A549 (cell line): ENCODE measurements around the gene ZNF574. TPM values are rescaled to one million over a fixed set of nuclear protein-coding genes. Genes with fewer than 3 reads are reported as not detected.
A peak's percentile ranks its signal among the peaks of the same experiment; 100 is the strongest.

Experiments
- ATAC-seq, 2 experiments: fragments of 200-7000 bp in 1 of 2; fragments of >200 bp in 1 of 2; cut with Nextera tagmentation in 1 of 2; cut with Tn5 transposase in 1 of 2; 3 replicates each; pipeline versions ENCODE4 v1.8.0 to v1.9.1; 2018 to 2020; ENCODE audit warnings: mild to moderate bottlenecking in 1 of 2, moderate library complexity in 1 of 2
- CTCF ChIA-PET: fragments of 300-600 bp; sonication (Branson Sonifier 250); formaldehyde crosslinking; extraction: SDS; loops from one replicate; lab custom pipeline; 2021; ENCODE audit warnings: antibody characterized with exemption, inconsistent platforms; lab: Yijun Ruan, JAX
- POLR2A ChIA-PET: fragments of 350-600 bp; formaldehyde crosslinking; extraction: SDS; loops from one replicate; lab custom pipeline; 2021; ENCODE audit warnings: antibody characterized with exemption, inconsistent platforms; lab: Yijun Ruan, JAX
- DNase-seq, 2 experiments: peaks; one replicate each; pipeline versions ENCODE4 v3.0.0 to v3.0.0-alpha.2; 2011 to 2016; ENCODE audit warnings: low read depth in 1 of 2, low spot score in 1 of 2
- FAIRE-seq: peaks from 2 replicates; lab custom pipeline; 2011; peaks lifted over from hg19 to GRCh38; lab: Jason Lieb, UNC
- H3K27ac ChIP-seq, 2 experiments: fragments of >200 bp; sonication (Bioruptor Twin); formaldehyde crosslinking; 3 replicates each; pipeline ENCODE4 v1.5.1; 2016 to 2017
- H3K4me1 ChIP-seq: fragments of >200 bp; sonication (Bioruptor Twin); formaldehyde crosslinking; 3 replicates; pipeline ENCODE4 v1.6.1; 2016
- H3K4me2 ChIP-seq: fragments of >200 bp; sonication (Bioruptor Twin); formaldehyde crosslinking; 3 replicates; pipeline ENCODE4 v1.6.1; 2016
- H3K4me3 ChIP-seq: fragments of >200 bp; sonication (Bioruptor Twin); formaldehyde crosslinking; 3 replicates; pipeline ENCODE4 v1.5.1; 2016
- H3K9me3 ChIP-seq: fragments of >200 bp; sonication (Bioruptor Twin); formaldehyde crosslinking; 3 replicates; pipeline ENCODE4 v1.6.1; 2016
- BHLHE40 ChIP-seq: IDR thresholded peaks from 2 replicates; pipeline ENCODE4 v1.6.1; 2012; ENCODE audit warnings: low read depth, low read length, inconsistent platforms
- CTCF ChIP-seq: fragments of >200 bp; sonication (Bioruptor Twin); formaldehyde crosslinking; IDR thresholded peaks from 3 replicates; pipeline ENCODE4 v1.5.1; 2016
- EHF ChIP-seq: fragments of 250-450 bp; sonication (Bioruptor Pico); IDR thresholded peaks from 2 replicates; pipeline ENCODE4 v1.5.0; 2020; ENCODE audit warnings: mild to moderate bottlenecking
- FOSB ChIP-seq: fragments of 250-450 bp; sonication (Bioruptor Pico); IDR thresholded peaks from 2 replicates; pipeline ENCODE4 v1.5.0; 2020; ENCODE audit warnings: mild to moderate bottlenecking, moderate library complexity
- FOSL2 ChIP-seq, 2 experiments: fragments of 450-650 bp in 1 of 2; fragments of >200 bp in 1 of 2; sonication (Bioruptor Twin) in 1 of 2; formaldehyde crosslinking; IDR thresholded peaks; 2 replicates each; pipeline versions ENCODE4 v1.5.0 to v1.6.1; 2016 to 2020; ENCODE audit warnings: mild to moderate bottlenecking in 1 of 2, moderate library complexity in 1 of 2
- FOXS1 ChIP-seq: fragments of 250-450 bp; sonication (Bioruptor Pico); IDR thresholded peaks from 2 replicates; pipeline ENCODE4 v1.5.0; 2020; ENCODE audit warnings: mild to moderate bottlenecking, moderate library complexity
- HDAC2 ChIP-seq: fragments of 200-600 bp; sonication (generic); IDR thresholded peaks from 2 replicates; pipeline ENCODE4 v1.6.1; 2016
- HMGXB4 ChIP-seq: fragments of 250-450 bp; sonication (Bioruptor Pico); IDR thresholded peaks from 2 replicates; pipeline ENCODE4 v1.5.0; 2021; ENCODE audit warnings: mild to moderate bottlenecking, moderate library complexity, borderline replicate concordance
- HOXA7 ChIP-seq: fragments of 250-450 bp; sonication (Bioruptor Pico); IDR thresholded peaks from 2 replicates; pipeline ENCODE4 v1.5.0; 2020; ENCODE audit warnings: mild to moderate bottlenecking, moderate library complexity
- HOXB13 ChIP-seq: fragments of 250-450 bp; sonication (Bioruptor Pico); IDR thresholded peaks from 2 replicates; pipeline ENCODE4 v1.5.0; 2020; ENCODE audit warnings: low read depth, mild to moderate bottlenecking, moderate library complexity
- HOXB5 ChIP-seq: fragments of 250-450 bp; sonication (Bioruptor Pico); IDR thresholded peaks from 2 replicates; pipeline ENCODE4 v1.5.0; 2020; ENCODE audit warnings: mild to moderate bottlenecking, moderate library complexity
- KDM1A ChIP-seq: fragments of 200-600 bp; sonication (generic); IDR thresholded peaks from 2 replicates; pipeline ENCODE4 v1.6.1; 2016; ENCODE audit warnings: low read depth, mild to moderate bottlenecking
- NFE2L2 ChIP-seq: fragments of 150-350 bp; conservative IDR thresholded peaks from 2 replicates; pipeline ENCODE4 v1.6.1; 2014; ENCODE audit warnings: low read length
- NR3C1 ChIP-seq: fragments of >200 bp; sonication (Bioruptor Twin); formaldehyde crosslinking; IDR thresholded peaks from 3 replicates; pipeline ENCODE4 v1.6.1; 2017
- PBX3 ChIP-seq: IDR thresholded peaks from 2 replicates; pipeline ENCODE4 v1.6.1; 2012
- POLR2AphosphoS2 ChIP-seq: conservative IDR thresholded peaks from 2 replicates; pipeline ENCODE4 v1.6.1; 2012; ENCODE audit warnings: low read length, improper control_type of control experiment, inconsistent platforms
- RCOR1 ChIP-seq: fragments of 150-350 bp; IDR thresholded peaks from 2 replicates; pipeline ENCODE4 v1.6.1; 2014; ENCODE audit warnings: antibody characterized with exemption, low read length, low read depth
- TFCP2L1 ChIP-seq: fragments of 250-450 bp; sonication (Bioruptor Pico); IDR thresholded peaks from 2 replicates; pipeline ENCODE4 v1.5.0; 2021; ENCODE audit warnings: mild to moderate bottlenecking
- ZC3H11A ChIP-seq: fragments of 450-650 bp; IDR thresholded peaks from 2 replicates; pipeline ENCODE4 v1.6.1; 2014; ENCODE audit warnings: antibody characterized with exemption, mild to moderate bottlenecking
- ZNF302 ChIP-seq: fragments of 250-450 bp; sonication (Bioruptor Pico); IDR thresholded peaks from 2 replicates; pipeline ENCODE4 v1.9.0; 2021; ENCODE audit warnings: inconsistent platforms, mild to moderate bottlenecking, moderate library complexity
- WGBS: methylation state at CpG from one replicate; pipeline ENCODE4 v1.1.6; 2017; ENCODE audit errors: missing lambda C conversion rate; 5-methylcytosine and 5-hydroxymethylcytosine counted together
- polyA plus RNA-seq, 4 experiments: library from polyadenylated mRNA; depleted of rRNA in 3 of 4; stranded (reverse); fragments of >200 nt; fragmentation: RNase III in 1 of 4; extraction: RNeasy Plus Mini Kit Qiagen cat#74134 plus additional on column Dnase treatment in 1 of 4; gene quantifications; 2 replicates in 3 of 4; 3 replicates in 1 of 4; pipeline ENCODE4 v1.2.3, GENCODE V29; 2011 to 2017
- TF ChIP-seq, protein P1 (sequence below): fragments of 250-450 bp; sonication (Bioruptor Pico); IDR thresholded peaks from 2 replicates; pipeline ENCODE4 v1.5.0; 2020; ENCODE audit warnings: low read depth, mild to moderate bottlenecking, moderate library complexity

ZNF574 gene
- polyA plus RNA-seq, 2 of the 4 experiments (the other 2 are of a cell fraction) = 11.3 to 21.8 TPM

- FAIRE-seq (peak; percentile 13), ATAC-seq (no peak)
- POLR2A ChIA-PET = interaction anchor here (0.6 to 0.9 kb wide), 2 partner anchors 13 to 34 kb away, joined by 4 to 6 read pairs; partner anchors contain the start of gene ZNF574
These were observed 33.4 kb upstream of the ZNF574 start for GRCh38 chr19:42042455-42043170.

GRCh38 chr19:42045575-42045974, 30.4 kb upstream of the ZNF574 start:
- DNase-seq (no peak), FAIRE-seq (peak; percentile 43), ATAC-seq (no peak)
- ChIA-PET CTCF (interaction anchor here (0.8 to 21.9 kb wide), 10 partner anchors 8 to 252 kb away, joined by 3 to 324 read pairs (median 4); no protein-coding TSS in a partner anchor), POLR2A (no interaction called here)
- H3K4me1 ChIP-seq = 0 out of 3 replicates have a peak, but pooled peaks cover 6% of the 10 kb centered on the region
- 76% methylated on average over 7 of the region's 7 CpGs for WGBS
- H3K4me2 ChIP-seq = no peak overlapping the region
- H3K27ac ChIP-seq = no peak overlapping the region
- H3K4me3 ChIP-seq = no peak overlapping the region
- TF ChIP-seq TFCP2L1 (CRISPR knock-in tag) (no peak), HOXA7 (CRISPR knock-in tag) (no peak)
- no peaks in the 10 kb centered on the region for H3K9me3 ChIP-seq

More at GRCh38 chr19:42042455-42043170, 33.4 kb upstream of the ZNF574 start:
- Histone ChIP-seq H3K4me1 (no peaks in the 10 kb centered on the region), H3K27ac (no peak overlapping the region), H3K4me2 (no peak overlapping the region), H3K4me3 (no peak overlapping the region), H3K9me3 (no peaks in the 10 kb centered on the region)
- WGBS = 74% methylated on average over 30 of the region's 30 CpGs
- TF ChIP-seq NR3C1 (no peak), PBX3 (no peak), NFE2L2 (no peak), FOSB (CRISPR knock-in tag) (no peak), EHF (CRISPR knock-in tag) (no peak), HDAC2 (no peak), FOSL2 (IDR thresholded peaks at IDR 0.05) (no peak), FOSL2 (CRISPR knock-in tag; IDR thresholded peaks at IDR 0.05) (no peak), TFCP2L1 (CRISPR knock-in tag) (no peak), HOXB5 (CRISPR knock-in tag) (no peak), RCOR1 (no peak)
- TF ChIP-seq, protein P1, sequence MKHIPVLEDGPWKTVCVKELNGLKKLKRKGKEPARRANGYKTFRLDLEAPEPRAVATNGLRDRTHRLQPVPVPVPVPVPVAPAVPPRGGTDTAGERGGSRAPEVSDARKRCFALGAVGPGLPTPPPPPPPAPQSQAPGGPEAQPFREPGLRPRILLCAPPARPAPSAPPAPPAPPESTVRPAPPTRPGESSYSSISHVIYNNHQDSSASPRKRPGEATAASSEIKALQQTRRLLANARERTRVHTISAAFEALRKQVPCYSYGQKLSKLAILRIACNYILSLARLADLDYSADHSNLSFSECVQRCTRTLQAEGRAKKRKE (CRISPR knock-in tag) = no peak
- CTCF ChIA-PET = interaction anchor here (0.9 to 21.9 kb wide), 7 partner anchors 9 to 55 kb away, joined by 3 to 324 read pairs (median 4); no protein-coding TSS in a partner anchor
- no peak for DNase-seq

GRCh38 chr19:42048992-42049391, 27.0 kb upstream of the ZNF574 start:
- H3K4me1 ChIP-seq = peaks cover 14% of the 10 kb centered on the region; the same call in 1 of the 3 replicates
- ATAC-seq (no peak; a peak in 1 of 6 replicates), FAIRE-seq (no peak), DNase-seq (no peak)
- CTCF ChIA-PET = interaction anchor here (0.6 to 21.9 kb wide), 11 partner anchors 9 to 385 kb away, joined by 3 to 324 read pairs (median 4); partner anchors contain the start of genes POU2F2 and ZNF574
- 30% methylated on average over 4 of the region's 4 CpGs for WGBS
- peak overlapping the region; percentile 57 for H3K4me2 ChIP-seq
- peak overlapping the region; percentile 21 for H3K4me3 ChIP-seq
- TF ChIP-seq HMGXB4 (CRISPR knock-in tag) (no peak), ZC3H11A (no peak), HOXB13 (no peak), KDM1A (no peak), POLR2AphosphoS2 (no peak), ZNF302 (CRISPR knock-in tag) (no peak), EHF (CRISPR knock-in tag) (no peak), CTCF (no peak), BHLHE40 (no peak), FOXS1 (CRISPR knock-in tag) (no peak)
- TF ChIP-seq, protein P1 (CRISPR knock-in tag) = no peak
- H3K27ac ChIP-seq = 0 out of 6 replicates have a peak overlapping the region, but pooled peaks of 1 of the 2 experiments have one; percentile 18
- H3K9me3 ChIP-seq = no peaks in the 10 kb centered on the region
- POLR2A ChIA-PET = no interaction called here
